GM19397 (cell line): Measurements from ENCODE around the gene SMG6.
A peak's percentile ranks its signal among the peaks of the same experiment; 100 is the strongest.

Experiments used
- ATAC-seq: cut with Tn5 transposase; IDR thresholded peaks from one replicate; pipeline ENCODE4 v1.9.1; 2021; ENCODE audit warnings: mild to moderate bottlenecking, moderate library complexity; ENCODE audit not compliant: unreplicated experiment

SMG6 gene

DNA sequence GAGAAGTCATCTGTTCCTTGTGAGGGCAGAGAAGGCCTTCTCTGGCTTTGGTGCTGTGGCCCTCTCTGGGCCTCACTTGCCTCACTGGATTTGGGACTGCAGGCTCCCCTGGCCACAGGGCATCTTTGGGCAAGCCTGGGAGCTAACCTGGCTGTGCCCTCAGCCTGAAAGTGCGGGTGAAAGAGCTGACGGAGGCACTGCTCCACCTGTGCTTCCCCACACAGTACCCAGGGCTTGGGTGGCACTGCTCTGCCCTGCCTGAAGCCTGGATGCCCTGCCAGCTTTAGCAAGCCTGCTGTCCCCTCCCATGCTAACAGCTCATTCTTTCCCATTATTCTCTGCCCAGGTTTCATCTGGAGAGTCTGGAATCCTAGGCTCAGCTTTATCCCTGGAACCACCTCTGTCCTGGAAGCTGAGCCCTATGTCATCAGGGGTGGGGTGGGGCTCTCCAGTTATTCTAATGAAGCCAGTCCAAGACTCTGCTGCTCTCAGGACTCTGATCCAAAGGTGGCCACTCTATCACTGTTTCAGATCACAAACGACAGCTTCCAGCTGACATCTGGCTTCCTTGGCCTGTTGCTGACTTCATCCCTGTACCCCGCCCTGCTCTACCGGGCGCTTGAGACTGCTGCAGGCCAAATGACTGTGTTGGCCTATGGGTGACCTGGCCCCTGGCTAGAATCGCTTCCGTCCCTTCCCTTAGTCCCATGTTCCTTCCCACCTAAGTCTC lies 219.4 kb downstream of the SMG6 start:
- ATAC-seq, result no peak

DNA sequence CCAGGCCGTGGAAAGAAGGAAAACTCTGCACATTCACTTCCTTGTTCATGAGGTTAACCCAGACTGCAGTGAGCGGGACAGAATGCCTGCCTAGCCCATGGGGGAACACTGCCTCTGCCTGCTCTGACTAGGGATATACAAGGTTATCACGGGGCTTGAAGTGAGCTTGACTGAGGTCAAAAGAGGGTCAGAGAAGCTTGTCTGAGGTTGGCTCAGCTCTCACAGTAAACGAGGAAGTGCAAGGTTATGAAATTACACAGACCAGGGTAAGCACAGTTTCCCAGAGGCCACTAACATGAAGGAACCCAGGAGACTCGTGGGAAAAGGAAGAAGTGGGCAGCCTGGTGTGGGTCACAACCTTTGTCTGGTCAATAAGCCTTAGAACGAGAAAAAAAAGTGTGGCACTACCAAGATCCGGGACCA lies 220.0 kb downstream of the SMG6 start:
- ATAC-seq, result no peak

DNA sequence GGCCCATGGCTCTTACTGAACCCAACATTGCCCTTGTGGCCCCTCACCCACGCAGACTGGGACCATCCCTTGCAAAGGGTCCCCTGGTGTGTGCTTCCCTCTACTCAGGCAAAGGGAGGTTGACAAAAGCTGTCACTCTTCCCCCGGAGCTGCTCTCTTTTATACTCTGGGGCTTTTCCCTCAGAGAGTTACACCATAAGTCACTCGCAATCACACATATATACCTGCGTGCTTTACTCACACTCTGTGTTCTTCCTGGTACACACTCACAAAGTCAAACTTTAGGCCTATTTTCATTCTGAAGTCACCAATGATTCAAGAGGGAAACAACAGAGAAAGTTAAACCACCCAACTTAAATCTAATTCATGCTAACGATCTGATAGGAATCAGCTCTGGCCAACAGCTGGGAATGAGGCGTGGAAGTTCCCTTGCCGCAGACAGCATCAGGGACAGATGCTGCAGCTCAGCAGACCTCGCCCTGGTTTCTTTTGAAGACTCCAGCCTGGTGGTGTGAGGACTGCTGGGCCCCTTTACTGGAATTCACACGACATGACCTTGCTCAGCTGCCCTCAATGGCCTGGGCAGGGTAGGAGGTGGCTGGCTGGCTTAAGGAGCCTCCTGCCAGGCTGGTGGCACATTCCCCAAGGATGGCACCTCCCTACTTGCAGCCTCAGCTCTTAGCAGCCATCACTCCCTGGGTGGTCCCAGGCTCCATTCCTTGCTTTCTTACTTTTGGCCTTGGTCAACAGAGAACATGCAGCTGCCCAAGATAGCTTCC lies 221.4 kb downstream of the SMG6 start:
- no peak for ATAC-seq

DNA sequence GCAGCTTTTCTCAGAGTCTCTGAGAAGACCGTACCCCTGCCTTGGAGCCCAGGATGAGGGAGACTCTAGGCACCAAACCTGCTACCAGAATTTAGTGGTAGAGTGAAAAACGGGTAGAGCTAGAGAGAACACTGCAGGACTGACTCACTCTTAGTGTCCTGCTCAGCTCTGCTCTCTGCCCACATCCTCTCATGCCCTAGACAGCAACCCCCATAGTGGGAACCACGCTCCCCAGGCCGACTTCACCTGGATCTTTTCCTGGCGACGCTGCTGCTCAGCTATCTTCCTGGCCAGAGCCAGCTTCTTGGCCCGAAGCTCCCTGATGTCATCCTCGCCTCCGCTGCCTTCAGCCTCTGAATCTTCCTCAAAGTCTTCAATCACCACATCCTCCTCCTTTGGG lies 222.0 kb downstream of the SMG6 start:
- no peak for ATAC-seq

DNA sequence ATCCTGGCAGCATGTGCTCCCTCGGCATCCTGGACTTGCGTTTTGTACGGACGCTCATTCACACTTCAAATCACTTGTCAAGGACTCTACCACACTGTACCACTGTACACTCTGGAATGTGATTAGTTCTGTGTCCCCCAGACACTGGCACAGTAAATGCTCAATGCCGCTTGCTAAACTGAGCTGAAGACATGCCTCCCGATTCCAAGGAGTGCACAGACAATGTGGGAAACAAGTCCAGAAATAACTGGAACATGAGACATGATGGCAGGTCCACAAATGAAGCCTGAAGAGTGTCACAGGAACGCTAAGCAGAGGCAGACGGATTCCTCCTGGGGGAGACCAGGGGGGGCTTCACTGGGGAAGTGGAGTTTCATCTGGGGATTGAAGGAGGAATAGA lies 226.5 kb downstream of the SMG6 start:
- no peak for ATAC-seq

DNA sequence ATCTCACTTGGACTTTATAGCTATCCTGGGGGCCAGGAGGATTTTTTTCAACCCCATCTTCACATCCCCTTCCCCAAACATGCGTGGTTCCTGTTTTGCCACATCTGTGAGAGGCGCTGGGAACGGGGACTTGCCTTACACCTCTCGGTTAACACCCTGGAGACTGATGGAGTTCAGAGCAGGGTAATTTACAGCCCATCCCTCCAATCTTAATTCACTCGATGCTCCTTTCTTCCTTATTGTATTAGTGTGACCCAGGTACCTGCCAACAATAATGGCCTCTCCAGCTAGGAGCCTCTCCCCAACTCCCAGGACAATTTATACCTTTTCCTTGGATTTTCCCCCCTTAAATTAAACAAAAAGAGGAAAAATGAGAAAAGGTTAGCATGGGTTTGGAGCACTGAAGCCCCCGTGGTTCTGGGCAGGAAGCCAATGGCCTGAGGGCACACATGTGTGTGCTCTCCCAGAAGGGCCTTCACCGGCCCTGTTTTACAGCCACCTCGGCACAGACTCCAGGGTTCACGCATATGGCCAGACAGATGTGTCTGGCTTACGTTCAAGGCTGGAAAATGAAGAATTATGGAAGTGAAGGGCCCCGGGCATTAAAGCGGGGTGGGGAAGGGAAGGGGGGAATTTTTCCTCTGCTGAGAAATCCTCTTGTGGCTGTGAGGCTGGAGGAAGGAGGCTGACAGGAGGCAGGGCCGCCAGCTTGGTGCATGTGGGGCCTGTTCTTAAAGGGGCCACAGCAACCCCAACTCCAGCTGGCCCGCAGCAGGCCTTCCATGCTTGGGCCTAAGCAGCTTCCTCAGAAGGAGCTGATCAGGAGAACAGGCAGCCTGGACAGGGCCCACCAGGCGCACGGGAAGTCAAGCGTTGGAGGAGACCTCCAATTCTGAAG lies 227.2 kb downstream of the SMG6 start:
- ATAC-seq, result no peak

DNA sequence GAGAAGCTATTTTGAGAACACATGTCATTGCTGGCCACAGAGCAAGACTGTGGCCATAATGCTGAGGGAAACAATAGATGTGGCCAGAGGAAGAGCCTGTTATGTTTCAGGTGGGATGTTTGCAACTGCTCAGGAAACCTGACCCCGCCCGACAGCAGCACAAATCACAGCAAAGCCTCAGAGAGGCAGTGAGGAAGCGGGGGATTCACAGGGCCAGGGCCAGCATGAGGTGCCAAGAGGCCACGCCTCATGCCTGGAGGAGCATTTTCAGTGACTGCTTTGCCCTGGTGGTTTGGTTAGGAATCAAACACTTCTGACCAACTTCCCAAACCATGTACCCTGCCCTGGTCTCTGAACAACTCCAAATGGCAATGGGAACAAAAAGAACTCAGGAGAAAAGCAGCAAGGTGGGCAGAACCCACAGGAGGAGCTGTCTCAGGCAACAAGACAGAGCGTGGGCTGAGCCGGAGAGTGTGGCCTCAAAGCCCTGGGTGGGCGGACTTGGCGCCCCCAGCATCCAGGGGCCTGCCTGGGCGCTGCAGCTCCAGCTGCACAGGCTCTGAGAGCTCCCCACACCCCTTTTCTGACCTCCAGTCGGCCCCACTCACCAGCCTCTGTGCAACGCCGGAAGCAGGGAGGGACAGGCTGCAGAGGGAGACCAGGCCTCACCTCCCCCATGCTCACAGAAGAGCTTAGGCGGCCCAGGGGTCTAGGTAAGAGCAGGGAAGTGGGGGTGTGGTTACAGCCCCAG lies 228.1 kb downstream of the SMG6 start:
- ATAC-seq, result no peak

DNA sequence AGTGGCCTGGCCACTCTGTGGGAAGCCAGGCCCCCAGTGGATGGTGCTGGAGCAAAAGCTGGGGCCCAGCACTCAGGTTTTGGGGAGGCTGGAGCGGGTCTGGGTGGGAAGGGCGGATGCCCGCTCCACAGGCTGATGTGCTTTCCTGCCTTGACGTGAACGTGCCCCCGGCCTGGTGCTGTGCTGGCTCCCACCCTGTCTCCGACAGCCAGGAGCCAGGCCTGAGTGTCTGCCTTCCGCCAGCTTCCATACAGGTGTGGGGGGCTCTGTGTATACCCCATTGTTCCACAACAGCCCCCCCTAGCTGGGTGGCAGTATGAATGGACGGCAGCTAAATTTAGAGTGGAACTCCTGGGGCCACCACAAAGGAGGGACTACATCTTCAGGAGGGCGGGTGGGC lies 228.7 kb downstream of the SMG6 start:
- no peak for ATAC-seq

DNA sequence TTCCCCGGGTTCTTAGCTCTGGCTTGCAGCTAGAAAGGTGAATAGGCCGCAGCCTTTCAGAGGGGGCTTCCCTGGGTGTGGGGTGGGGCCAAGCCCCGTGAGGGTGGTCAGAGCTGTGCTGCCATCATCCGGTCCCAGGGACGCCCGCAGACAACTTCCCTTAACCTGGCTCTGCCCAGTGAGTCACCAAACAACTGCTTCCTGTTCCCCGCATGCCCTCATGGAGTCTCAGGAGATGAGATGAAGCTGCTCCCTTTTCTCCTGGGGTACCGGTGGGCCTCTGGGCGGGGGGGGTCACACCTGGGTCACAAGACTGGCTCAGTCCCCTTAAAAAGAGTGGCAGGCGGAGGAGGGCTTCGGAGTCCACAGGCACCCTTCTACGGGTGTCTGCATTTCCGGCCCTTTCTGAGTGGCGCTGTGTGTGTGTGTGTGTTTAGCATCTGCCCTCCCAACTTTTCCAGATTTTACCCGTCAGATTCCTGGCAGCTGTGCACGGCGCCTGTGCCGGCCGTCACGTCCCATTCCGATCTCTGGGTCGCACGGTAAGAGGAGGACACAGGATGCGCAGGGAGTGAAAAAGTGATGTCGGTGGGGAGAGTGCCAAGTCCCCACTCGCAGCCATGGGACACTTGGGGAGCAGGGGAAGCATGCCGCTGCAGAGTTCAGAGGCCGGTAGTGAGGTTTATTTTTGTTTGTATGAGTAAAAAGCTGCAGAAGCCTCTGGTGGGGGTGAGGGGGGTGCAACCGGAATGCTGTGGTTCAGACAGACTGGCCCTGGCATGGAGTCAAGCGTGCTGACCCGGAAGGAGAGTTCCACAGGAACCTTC lies 231.9 kb downstream of the SMG6 start:
- ATAC-seq, result no peak

DNA sequence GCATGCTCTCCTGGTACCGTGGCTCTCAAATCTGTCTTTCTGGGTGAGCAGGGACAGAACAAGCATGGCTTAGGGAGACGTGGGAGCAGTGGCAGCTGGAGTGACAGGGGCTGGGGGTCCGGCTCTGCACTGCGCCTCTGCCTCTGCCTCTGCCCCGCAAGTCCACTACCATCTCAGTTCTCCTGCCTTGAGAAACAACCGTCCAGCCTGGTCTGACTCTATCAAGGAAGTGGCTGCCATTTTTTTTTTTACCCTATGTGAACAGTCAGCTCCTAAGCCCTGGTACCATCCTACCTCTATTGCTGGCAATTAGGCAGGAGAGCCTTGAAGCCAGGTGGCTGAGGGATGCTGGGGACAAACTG lies 232.6 kb downstream of the SMG6 start:
- no peak for ATAC-seq

DNA sequence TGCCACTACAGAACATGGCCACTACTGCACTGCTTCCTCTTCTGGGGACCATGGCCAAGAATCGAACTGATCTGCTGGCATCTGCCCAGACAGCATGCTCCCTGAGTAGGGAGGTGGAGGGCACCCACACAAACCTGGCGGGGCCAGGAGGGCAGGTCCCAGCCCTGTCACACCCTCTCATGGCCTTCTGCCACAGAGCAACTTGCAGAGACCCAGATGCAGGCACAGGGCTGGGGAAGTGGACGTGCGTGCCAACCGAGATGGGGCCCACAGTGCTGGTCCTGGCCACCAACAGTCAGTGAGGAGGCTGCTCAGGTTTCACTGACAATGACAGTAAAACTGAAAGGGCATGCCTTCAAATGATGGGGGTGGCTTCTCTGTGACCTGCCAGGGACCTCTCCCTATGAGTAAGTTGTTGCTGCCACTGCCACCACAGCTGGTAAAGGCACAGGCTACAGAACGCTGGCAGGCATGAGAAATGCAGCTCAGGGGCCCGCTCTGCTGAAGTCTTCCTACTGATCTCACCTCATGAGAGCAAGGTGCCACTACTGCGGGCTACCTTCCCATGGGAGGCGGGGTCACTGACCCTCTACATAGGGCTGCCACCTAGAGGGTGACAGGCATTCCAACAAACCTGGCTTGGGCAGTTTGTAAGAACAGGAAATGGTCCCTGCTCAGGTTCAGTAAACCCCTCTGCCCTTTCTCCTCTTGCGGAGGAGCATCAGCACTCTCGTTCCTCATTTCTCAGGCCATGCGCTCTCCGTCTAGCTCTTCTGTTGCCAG lies 233.2 kb downstream of the SMG6 start:
- ATAC-seq, result peak; percentile 72

DNA sequence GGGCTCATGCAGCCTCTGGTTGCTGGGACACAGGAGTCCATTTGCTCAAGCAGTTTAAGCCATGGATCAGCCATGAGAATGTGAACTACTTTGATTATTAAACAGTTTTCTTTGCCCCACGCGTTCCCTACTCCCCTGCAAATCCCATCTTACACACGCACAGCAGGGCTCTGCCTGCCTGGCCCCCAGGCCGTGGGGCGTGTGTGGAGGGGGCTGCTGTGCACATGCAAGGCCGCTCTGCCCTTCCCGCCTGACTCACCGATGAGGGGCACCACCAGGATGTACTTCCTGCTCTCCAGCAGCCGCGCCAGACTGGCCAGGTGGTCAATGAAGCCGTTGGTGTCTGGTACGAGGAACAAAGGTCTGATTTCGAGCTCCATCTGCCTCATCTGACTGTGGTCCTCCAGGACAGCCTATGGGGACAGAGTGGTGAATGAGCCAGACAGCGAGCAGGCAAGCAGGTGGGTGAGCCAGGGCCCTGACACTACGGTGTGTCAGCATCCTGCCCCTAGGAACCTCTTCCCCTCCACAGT lies 235.0 kb downstream of the SMG6 start:
- no peak for ATAC-seq

DNA sequence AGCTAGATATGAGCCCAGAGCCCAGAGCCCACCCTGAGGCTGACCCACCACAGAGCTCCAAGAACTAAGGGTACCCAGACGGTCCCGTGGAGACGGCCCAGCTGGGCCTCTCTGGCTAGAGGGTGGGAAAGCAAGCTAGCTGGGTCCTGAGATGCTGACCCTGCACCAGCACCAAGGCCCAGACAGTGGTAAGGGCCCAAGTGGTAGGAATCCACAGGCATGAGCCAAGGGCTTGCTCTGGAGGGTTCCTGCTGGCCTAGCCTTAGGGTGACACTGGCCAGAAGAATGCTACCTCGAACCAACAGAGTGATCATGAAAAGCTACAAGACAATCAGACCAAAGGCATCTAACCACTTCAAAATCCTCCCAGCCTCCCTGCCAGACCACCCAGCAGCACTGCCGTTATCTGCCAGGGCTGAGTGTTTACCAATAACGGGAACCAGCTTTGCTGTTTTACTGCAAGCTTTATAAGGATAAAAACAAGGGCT lies 235.5 kb downstream of the SMG6 start:
- no peak for ATAC-seq

DNA sequence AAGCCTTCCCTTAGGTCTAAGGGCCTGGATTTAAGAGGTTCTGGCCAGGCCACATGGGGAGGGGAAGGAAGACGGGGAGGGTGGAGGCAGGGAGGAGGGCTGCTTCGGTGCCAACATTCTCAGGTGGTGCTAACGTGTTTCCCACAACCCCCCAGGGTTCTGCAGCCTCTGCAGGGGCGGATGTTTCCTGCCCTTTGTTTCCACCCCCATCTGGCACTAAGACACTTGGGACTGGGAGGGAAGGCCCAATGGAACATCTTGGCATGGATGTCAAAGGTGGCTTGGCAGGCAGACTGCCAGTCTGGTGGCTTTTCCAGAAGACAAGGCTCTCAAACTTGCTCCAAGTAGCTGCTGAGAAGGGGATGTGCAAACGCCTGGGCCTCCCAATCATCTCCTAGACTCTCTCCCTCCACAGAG lies 236.0 kb downstream of the SMG6 start:
- no peak for ATAC-seq

DNA sequence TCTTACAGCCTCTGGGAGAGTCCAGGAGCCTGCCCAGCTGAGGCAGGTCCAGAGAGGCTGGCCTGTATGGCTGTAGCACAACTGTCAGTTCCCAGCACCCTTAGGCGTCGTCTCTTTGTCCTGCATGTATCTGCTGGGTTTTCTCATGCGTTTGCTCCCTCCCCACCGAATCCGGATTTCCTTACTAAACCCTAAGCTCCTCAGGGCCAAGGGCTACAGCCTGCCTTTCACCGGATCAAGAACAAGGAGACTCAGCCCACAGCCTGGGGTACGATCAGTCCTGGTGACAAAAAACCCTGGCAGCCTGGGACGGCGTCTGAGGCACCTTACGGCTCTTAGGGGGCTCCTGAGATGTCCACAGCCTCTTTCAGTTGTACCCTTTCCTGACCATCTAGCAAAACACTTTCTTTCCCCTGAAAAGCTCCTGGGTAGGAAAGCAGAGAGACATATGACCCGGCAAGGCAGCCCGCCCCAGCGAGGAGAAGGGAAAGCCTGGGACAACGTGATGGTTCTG lies 236.5 kb downstream of the SMG6 start:
- no peak for ATAC-seq

DNA sequence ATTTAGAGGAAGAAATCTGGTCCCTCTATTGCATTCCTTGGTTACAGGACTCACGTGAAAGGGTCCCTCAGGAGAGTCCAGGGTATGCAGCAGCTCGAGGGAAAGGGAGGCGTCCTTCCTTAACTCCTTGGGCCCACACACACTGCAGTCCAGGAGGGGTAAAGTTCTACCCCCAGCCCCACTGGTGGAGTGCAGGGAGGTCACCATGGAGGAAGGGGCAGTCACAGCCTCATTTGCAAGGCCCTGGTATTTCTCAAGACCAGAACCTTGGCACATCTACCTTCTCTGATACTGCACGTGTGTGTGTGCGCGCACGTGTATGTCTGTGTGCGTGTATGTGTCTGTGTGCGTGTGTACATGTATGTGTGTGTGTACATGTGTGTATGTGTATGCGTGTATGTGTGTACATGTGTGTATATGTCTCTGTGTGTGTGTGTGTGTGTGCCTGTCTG lies 237.6 kb downstream of the SMG6 start:
- no peak for ATAC-seq

DNA sequence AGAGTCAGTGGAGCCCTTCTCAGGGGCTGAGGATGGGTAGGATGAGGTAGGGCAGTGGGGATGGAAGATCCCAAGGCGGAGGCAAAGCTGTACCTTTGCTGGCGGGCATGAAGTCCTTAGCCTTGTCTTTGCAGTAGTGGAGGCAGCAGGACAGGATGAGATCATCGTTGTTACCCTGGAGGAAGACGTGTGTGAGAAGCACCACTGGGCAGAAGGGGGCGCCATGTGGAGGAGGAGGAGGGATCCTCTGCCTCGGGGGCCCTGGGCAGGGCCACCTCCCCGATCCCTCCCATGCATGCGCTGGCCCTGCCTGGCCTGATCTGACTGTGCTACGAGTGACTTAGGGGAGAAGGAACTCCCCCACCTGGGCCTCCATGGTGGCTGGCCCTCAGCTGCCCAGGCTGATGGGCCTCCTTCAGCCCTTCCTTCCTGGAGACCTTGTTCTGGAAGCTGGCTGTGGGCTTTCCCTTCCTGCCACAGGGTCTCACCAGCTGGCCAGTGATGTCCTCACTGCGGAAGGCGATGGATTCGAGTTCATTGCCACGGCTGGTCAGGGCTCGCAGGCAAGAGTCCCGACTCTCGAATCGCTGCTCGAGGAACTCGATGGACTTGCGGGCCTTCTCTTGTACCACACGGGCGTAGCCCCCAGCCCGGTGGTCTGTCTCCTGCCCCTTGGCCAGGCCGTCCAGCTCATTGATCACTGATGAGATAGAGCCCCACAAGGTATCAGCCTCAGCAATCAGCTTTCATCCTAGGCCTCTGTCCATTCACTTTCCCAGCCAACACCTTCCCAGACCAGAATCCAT lies 238.4 kb downstream of the SMG6 start:
- ATAC-seq, result no peak

DNA sequence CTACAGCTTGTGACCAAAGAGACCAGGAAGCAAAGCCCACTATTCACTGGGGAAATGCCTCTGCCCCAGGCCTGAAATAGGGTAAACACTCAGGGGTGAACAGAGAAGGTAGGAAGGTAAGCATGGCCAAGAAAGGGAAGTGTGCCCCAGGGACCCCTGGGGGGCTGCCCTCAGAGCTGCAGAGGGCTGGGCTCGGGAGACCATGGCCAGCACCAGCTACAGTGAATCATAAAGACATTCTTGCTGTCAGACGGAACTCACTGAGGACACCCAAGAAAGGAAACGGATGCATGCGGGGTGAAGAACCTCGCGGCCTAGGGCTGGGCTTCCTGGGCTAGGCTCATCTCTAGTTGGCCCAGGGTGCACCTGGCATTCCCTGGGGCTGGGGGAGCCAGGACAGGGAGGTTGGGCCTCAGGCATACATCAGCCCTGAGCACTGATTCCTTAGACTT lies 239.0 kb downstream of the SMG6 start:
- ATAC-seq, result no peak
